CD4-positive, alpha-beta T cell treated with Interleukin-12 subunit alpha and Interleukin-12 subunit beta, for 1 hour (primary cell): ENCODE results near the gene AGBL3.

Experiments
- DNase-seq: peaks from one replicate; pipeline ENCODE4 v3.0.0-alpha.2; 2020

Gene AGBL3

DNA sequence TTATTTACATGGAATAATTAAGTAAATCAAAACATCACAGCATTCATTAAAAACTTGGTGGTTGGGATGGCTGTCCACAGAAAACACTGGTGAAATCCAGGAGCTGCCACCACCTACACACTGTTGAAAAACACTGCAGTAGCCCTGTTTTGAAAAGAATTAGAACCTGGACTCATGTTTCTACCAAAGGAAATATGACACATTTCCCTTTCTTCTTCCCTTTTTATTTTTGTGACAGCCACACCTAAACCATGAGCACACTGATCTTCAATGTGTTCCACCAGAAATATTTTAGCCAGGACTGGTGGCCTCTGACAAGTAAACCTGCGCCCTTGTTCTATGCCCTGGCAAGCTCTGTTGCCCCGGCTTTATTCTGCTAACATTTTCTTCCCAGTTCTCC, 164.8 kb downstream of the AGBL3 start:
- no peak for DNase-seq

DNA sequence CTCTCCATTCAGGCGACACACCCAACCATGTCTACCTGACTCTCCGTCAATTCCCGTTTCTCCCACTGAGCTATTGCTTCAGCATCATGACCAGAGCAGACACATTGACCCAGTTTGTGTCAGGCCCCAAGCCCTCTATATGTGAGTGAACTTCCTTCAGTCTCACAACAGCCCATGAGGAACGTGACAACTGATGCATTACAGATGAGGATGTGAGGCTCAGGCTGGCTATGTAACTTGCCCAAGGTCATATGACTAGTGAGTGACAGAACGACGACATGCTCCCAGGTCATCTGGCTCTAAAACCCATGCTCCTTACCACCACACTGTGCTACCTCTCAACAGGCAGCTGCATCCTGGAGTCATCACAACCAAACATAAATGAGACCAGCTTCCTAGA, 165.2 kb downstream of the AGBL3 start:
- DNase-seq = no peak

DNA sequence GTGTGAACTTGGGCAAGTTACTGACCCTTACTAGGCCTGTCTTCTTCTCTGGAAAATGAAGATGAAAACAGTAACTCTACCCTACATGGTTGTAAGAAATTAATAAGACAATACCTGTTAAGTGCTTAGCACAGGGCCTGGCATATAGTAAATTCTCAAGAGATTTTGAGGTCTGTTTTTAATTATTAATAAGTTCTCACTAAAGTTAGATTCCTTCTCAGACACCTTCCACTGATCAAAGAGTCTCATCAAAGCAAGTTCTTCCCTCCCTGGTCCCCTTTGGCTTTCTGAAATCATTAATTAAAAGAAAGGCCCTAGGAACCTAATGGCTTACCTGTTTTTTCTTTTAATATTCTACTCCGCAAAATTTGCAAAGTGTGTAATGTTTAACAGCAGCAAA, 166.1 kb downstream of the AGBL3 start:
- no peak for DNase-seq

DNA sequence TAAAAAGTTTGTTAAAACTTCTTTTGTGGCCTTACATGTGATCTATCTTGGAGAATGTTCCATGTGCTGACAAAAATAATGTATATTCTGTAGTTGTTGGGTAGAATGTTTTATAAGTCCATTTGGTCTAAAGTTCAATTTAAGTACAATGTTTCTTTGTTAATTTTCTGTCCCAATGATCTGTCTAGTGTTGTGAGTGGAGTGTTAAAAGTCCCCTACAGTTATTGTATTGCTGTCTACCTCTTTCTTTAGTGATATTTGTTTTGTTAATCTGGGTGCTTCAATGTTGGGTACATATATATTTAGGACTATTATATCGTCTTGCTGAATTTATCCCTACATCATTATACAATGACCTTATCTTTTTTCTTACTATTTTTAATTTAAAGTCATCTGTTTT, 168.4 kb downstream of the AGBL3 start:
- DNase-seq = no peak

DNA sequence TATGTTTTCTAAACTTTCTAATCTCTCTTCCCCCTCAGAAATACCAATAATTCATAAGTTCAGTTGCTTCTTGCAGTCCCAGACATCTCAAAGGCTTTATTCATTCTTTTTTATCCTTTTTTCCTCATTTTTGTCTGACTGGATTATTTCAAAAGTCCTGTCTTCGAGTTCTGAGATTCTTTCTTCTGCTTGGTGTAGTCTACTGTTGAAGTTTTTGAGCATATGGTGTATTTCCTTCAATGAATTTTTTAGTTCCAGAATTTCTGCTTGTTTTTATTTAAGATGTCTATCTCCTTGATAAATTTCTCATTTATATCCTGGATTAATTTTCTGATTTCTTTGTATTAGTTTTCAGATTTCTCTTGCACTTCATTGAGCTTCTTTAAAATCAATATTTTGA, 170.0 kb downstream of the AGBL3 start:
- DNase-seq = no peak

DNA sequence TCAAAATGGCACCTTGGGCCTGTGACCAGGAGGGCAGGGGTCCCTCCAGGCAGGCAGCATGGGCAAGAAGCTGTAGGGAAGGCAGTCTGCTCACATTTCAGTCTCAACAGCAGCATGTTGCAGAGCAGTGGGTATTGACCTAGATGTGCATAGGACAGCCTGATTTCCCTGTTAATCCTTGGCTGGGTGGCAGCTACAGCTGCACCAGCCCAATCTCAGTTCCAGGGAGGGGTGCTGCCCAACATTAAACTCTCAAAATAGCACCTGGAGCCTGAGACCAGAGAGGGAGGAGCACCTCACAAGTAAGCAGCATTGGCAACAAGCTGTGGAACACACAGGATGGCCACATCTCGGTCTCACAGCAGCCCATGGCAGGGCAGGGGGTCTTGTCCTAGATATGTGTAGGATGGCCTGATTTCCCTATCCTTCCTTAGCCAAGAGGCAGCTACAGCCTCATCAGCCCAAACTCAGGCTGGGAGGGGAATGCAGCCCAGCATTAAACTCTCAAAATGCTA, 171.9 kb downstream of the AGBL3 start:
- no peak for DNase-seq

DNA sequence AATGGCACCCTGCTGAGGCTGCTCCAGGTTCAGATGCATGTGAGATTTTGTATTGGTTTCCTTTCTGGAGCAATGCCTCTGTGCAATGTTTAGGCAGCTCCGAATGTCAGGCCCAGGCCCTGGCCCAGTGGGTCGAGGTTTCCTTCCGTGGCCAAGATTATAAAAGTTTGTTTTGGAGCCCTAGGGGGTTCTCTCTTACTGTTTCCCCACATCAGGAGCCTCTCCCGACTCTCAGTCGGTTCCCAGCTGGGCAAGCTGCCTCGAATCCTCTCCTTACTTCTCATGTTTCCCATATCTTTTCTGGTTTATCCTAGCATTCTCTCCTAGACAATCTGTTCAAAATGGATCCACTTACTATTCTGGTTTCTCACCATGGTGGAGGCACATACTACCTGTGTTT, 172.6 kb downstream of the AGBL3 start:
- no peak for DNase-seq

DNA sequence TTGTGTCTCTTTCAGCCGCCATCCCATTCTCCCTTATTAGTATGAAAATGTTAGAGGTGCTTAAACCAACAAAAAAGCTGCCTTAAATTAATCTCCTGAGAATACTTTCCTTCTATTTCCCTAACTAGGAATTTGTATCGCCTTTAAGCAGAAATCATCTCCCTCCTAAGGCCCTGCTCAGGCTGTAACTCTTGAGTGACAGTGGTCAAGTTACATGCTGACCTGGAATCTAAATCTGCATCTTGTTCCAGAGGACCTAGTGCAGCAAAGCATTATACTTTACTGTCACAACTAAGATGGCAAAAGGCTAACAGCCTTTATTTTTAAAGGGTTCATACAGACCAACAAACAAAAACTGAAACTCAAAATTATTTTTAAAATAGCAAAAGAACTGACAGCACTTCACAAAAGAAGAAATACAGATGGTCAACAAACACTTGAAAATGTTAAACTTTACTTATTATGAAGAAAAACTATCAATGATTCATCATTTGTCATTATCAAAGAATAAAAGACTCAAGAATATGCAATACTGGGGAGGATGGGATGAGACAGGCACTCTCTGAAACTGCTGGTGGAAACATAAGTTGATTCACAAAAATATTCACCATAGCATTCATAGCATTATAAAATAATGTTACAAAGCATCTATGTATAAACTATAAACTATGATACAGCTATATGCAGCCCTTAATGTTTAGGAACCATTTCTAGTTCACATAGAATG, 173.2 kb downstream of the AGBL3 start:
- DNase-seq = no peak

DNA sequence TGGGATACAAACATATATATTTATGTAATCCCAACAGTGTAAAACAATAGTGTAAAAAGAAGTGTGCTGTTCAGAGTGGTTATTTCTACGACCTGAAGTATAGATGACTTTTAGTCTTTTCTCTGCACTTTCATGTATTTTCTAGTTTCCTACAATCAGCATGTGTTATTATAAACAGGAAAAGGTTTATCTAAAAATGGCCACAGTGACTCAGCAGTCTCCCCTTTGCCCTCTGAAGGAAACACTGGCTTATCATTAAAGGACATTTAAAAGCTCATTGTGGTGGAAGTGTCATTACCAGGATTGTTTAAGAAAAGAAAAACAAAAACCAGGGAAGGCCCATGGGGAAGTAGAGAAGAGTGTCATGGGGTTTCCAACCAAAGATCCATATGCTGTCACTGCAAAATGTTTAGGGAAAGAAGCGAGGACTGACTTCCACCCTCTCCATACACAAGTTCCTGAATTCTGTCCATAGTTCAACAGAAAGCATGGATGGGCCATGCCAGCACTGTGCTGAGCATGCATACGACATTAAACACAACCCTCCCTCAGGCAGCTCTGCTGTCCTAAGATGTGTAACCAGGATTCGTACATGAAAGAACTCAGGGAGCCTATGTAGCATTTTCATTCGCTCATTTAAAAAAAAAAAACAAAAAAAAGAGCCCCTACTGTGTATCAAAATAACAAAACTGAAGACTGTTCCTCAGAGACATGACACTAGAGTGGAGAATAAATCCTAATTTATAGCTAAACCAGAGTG, 174.0 kb downstream of the AGBL3 start:
- no peak for DNase-seq

DNA sequence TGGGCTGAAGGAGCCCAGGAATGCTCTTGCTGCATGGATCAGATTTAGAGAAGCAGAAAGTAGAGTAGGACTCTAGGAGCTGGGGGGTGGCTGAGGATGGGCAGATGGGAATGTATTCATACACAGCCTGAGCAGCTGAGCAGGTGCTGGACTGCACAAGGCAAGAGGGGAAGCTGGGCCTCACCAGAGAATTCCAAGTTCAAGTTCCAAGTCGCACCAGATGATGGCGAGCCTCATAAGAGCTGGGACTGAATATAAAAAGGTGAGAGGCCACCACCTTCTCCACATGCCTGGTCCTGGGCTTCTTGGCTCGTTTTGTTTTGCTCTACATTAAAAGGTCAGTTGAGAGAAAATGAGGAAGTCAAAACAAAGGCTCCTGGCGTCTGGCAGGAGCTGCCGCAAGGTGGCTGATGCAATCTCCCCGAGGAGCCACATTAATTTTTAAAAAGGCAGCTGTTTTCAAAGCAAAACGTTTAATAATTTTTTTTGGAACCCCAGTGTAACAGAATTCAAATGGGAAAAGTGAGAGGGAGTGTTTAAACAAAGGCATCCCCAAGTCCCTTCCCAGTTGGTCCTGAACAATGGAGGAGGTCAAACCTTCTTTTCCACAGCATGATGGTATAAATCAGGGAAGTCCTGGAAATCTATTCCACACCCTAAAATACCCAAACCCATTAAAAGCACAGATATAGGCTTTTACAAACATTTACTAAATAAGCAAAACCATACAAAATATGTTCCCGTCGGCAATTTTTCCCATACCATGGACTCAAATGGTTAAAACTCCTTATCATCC, 174.7 kb downstream of the AGBL3 start:
- no peak for DNase-seq

DNA sequence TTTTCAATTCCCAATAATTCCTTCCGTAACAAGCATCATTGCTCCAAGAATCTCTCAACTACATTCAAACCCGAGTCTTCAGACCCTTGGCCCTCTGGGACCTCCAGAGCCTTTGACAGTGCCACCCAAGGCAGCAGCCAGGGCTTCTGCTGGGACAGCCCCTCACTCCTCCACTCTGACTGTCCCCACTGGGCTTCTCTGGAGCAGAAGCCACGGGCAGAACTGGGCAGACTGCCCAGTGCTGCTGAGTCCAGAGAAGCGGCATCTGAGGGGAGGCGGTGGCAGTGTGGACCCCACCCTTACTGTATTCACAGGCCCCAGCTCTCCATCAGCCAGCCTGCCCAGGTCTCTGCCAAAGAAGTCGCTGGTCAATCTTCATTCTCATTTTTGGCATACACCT, 175.4 kb downstream of the AGBL3 start:
- no peak for DNase-seq

DNA sequence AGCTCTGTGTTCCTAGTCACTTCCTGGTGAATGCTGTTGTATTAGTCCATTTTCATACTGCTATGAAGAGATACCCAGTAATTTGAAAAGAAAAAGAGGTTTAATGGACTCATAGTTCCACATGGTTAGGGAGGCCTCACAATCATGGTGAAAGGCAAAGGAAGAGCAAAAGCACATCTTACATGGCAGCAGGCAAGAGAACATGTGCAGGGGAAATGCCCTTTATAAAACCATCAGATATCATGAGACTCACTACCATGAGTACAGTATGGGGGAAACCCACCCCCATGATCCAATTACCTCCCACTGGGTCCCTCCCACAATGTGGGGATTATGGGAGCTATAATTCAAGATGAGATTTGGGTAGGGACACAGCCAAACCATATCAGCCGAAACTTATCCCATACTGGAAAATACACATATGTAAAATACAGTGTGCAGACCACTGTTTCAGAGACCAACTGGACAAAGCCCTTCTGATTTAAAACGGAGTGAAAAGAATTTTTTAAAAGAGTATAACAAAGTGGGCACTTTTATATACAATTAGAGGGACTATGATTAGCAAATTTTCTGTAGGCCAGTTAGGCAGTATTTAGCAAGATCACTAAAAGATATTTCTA, 176.2 kb downstream of the AGBL3 start:
- DNase-seq = no peak

DNA sequence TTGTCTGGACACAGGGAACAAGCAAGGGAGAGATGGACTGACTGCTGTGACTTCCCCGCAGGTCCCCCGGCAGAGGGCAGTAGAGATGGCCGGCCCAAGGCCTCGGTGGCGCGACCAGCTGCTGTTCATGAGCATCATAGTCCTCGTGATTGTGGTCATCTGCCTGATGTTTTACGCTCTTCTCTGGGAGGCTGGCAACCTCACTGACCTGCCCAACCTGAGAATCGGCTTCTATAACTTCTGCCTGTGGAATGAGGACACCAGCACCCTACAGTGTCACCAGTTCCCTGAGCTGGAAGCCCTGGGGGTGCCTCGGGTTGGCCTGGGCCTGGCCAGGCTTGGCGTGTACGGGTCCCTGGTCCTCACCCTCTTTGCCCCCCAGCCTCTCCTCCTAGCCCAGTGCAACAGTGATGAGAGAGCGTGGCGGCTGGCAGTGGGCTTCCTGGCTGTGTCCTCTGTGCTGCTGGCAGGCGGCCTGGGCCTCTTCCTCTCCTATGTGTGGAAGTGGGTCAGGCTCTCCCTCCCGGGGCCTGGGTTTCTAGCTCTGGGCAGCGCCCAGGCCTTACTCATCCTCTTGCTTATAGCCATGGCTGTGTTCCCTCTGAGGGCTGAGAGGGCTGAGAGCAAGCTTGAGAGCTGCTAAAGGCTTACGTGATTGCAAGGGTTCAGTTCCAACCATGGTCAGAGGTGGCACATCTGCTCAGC, 178.2 kb downstream of the AGBL3 start:
- no peak for DNase-seq

DNA sequence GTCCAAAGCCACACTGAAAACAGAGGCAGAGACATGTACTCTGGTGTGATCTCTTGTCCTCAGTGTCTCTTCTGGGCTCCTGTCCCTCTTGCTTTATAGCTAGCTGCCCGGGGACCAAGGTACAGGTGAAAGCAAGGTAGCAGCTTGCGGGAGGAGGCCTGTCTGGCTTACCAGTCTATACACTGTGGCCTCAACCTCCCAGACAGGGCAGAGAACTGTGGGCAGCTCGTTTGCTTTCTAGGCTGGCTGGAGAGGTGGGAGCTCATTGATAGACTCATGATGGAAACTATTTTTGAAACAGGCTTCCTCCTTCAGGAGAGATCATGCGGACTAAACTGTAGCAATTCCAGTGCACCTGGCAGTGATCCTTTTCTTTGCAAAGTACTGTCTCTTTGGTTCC, 179.6 kb downstream of the AGBL3 start:
- no peak for DNase-seq

DNA sequence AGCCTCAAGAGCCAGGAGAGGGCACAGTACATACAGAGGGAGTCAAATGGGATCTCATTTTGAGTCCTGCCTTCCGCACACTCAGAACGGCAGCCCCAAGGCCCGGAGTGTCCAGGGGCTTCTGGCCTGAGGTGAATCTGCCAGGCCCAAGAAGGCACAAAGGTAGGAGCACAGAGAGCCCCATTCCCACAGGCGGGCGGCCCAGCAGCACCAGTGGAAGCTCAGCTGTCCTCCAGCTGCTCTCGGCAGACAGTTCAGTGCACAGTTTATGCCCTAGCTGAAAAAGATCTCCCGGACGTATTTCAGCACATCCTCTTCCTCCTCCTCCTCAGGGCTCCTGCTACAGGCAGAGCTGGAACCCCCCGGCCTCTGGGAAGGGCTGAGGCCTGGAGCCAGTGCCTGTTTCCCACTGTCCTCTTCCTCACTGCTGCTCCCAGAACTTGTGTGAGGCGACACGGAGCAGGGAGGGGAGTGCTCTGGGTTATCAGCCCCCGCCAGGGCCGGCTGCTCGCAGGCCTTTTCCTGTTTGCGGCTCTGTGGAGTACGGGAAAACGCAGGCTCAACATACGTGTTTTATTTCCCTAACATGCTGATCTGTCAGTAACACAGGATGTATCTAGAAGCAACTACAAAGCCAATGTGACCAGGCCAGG, 180.2 kb downstream of the AGBL3 start:
- no peak for DNase-seq

DNA sequence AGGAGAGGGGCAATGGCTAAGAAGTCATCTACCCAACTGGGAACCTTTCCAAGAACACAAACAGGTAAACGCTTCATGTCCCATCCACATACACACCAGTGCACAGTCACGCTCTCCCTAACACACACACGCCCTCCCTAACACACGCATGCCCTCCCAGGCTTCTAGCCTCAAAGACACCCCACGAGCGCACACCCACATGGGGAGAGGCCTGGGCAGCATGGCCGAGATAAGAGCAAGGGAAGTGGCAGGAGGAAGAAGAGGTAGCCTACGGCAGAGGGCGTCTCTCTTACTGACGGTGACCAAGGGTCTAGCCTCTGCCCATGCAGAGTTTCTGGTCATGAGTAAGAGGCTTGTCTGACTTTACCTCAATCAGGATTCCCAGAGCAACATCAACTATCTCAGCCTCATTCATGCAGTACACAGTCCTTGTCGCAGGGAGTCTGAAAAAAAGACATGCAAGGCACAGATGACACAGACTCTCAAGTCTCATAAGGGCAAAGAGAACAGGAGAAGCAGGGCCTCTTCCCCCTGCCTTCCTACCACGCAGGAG, 181.1 kb downstream of the AGBL3 start:
- no peak for DNase-seq

DNA sequence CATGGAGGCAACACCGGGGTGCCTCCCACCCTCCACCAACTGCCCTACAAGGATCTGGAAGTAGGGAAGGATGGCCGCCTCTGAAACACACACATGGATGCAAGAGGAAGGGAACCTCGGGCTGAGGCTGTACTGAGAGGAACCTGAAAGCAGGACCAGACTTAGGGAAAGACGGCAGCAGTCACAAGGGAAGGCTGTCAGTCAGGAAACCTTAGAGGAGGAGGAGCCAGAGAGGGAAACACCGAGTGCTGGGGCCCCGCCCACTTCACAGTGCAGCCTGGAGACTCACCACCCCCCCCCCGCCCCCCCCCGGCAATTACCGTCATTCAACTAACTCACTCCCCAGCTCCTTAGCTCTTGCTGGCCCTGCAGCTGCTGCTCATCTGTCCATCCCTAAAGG, 181.7 kb downstream of the AGBL3 start:
- peak; percentile 53 for DNase-seq

DNA sequence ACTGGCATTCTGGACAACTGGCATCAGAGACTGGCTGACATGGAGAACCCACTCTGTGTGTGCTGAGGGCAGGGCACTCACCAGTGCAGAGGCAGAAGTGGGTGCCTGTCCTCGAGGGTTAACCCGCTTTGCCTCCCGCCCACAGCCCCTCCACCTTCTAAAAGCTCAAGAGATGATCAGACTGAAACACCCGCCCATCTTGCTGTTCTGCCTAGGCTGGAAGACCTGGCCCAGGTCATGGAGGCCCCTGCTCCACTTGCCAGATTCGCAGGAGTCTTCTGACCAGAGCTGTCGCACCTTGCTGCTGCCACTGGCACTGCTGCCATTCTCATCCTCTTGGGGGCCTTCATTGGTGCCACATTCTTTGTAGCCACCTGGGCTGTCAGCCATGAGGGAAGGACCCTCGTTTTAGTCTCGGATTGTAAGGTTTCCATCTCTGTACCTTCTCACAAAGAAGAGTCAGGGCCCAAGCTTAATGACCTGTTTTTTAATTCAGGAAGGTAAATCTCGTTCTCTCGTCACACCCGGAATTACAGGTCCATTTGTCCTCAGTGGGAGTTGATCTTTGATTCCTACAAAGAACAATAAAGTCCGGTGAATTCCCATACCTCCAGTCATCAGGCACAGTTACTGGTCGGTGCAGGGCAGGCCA, 182.3 kb downstream of the AGBL3 start:
- DNase-seq = no peak

DNA sequence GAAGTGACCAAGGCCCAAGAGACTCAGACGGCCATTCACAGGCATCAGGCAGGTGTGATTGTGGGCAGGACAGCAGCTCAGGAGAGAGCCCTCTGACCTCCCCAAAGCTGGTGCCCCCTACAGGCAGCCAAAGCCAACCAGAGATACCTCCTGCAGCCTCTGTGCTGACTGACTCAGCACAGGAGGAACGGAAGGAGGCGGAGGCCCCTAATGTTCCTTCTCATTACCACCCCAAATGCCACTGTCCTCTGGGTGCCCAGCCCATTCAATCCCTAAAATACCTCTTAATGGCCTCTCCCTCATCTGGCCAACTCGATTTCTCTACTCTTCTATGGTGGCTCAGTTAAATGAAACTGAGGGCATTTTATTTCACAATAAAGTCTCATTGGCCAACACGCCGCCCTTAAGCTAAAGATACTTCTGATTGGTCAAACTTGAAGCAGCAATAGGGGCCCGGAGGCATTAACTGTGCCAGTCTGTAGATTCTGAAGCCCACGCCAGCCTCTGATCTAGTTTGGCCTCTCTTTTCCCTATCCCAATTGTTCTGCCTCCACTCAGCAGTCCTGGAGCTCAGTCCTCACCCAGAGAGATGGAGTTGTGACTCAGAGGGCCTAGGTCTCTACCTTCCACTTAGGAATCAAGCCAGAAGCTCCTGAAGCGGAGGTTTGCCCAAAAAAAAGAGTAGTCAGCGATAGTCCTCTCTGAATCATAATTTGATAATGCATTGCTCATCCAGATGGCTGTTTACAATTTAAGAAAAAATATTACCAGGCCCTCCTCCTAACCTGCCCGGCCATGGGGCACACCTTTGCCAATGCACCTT, 183.0 kb downstream of the AGBL3 start:
- DNase-seq = peak; percentile 73

DNA sequence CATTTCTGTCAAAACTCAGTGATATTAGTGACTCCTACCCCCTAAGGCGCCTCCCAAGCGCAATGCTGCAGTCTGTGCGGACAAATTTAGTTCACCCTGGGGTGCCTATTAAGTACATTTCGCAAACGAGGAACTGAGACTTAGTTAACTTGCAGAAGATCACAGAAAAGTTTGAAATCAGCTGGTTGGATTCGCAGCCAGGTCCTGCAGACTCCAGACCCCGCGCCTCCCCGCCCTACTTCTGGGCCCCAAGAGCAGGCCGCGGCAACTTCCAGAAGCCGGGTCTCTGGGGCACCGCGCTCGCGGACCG, 183.6 kb downstream of the AGBL3 start:
- DNase-seq = no peak
